ENCODE results near the gene CUZD1.

Gene CUZD1

GRCh38 chr10:122830273-122830964 is 15.2 kb downstream of the CUZD1 start:
- TF ChIP-seq CTCF (IDR thresholded peaks at IDR 0.05; ENCODE audit: low read length, missing control alignments), result no peak
- no peak for DNase-seq (ENCODE audit: low read depth)
- H3K4me3 ChIP-seq (replicated peaks; ENCODE audit: low read depth, low read length), result no peak overlapping the region

GRCh38 chr10:122829454-122829853 is 16.2 kb downstream of the CUZD1 start:
- no peak for DNase-seq (ENCODE audit: low read depth)
- no peak overlapping the region for H3K4me3 ChIP-seq (replicated peaks; ENCODE audit: low read depth, low read length)
- no peak for TF ChIP-seq CTCF (IDR thresholded peaks at IDR 0.05; ENCODE audit: low read length, missing control alignments)

- TF ChIP-seq CTCF (IDR thresholded peaks at IDR 0.05; ENCODE audit: low read length, missing control alignments), result no peak
These were observed 16.9 kb downstream of the CUZD1 start for GRCh38 chr10:122828716-122829255.

GRCh38 chr10:122827302-122827701 is 18.4 kb downstream of the CUZD1 start:
- H3K4me3 ChIP-seq (replicated peaks; ENCODE audit: low read depth, low read length), result no peak overlapping the region
- no peak for DNase-seq (ENCODE audit: low read depth)
- no peak for TF ChIP-seq CTCF (IDR thresholded peaks at IDR 0.05; ENCODE audit: low read length, missing control alignments)

More at GRCh38 chr10:122828716-122829255, 16.9 kb downstream of the CUZD1 start:
- H3K4me3 ChIP-seq (replicated peaks; ENCODE audit: low read depth, low read length), result no peak overlapping the region
- DNase-seq (ENCODE audit: low read depth), result no peak

- H3K4me3 ChIP-seq (replicated peaks; ENCODE audit: low read depth, low read length), result no peak overlapping the region
- TF ChIP-seq CTCF (IDR thresholded peaks at IDR 0.05; ENCODE audit: low read length, missing control alignments), result no peak
- DNase-seq (ENCODE audit: low read depth), result no peak
These were observed 22.5 kb downstream of the CUZD1 start for GRCh38 chr10:122822973-122823690.

GRCh38 chr10:122821808-122822207 is 23.8 kb downstream of the CUZD1 start:
- no peak for DNase-seq (ENCODE audit: low read depth)

More at GRCh38 chr10:122821808-122822207, 23.8 kb downstream of the CUZD1 start:
- TF ChIP-seq CTCF (IDR thresholded peaks at IDR 0.05; ENCODE audit: low read length, missing control alignments), result no peak
- H3K4me3 ChIP-seq (replicated peaks; ENCODE audit: low read depth, low read length), result no peak overlapping the region

All from fibroblast of pulmonary artery (primary cell).